ENCODE data around the gene PLCB2. TPM values are rescaled to one million over a fixed set of nuclear protein-coding genes. Genes with fewer than 3 reads are reported as not detected.
A peak's percentile ranks its signal among the peaks of the same experiment; 100 is the strongest.

The PLCB2 gene
- 20.5 TPM for polyA plus RNA-seq (2012; ENCODE audit: insufficient read depth, insufficient read length)

DNA sequence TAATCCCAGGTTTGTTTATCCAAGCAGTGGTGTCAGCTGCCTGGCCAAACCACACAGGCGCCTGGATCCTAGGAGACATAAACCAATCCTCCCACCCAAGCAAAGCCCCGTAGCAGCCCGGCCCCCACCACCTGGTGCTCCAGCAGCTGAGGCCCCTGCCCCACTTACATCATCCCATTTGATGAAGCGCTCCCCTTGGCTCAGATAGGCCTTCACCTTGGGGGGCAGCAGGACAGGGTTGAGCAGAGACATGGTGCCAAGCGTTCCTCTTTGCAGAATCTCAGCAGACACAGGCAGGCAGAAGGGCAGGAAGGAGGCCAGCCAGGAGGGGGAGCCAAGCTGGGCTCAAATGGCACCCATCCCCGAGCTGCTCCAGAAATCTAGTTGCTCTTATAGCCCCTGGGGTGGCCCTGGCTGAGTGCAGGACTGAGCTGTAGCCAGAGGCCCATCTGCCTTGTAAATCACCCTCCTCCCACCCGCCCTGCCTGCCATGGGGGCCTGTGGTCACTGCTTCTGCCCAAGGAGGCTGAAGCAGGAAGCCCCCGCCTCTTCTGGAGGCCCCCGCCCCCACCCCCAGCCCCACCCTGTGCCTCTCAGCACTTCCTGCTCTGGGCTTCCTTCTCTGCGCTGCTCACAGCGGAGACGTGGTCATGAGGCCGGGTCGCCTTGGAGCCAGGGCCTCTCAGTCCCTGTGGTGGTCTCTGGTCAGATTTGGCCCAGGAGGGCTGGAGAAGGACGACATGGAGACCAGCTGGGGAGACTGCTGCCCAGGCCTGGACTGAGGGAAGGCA, at the start of gene PLCB2:
PLCB2 (minus strand) TSS at position 515 of the 791 bp plus-strand sequence; CDS start at position 252, 263 bp downstream.
- peak within 1 kb of the TSS; percentile 68 for H3K4me3 ChIP-seq (ENCODE audit: low read length)
- peak; percentile 57 for DNase-seq (ENCODE audit: low read depth, low spot score)

DNA sequence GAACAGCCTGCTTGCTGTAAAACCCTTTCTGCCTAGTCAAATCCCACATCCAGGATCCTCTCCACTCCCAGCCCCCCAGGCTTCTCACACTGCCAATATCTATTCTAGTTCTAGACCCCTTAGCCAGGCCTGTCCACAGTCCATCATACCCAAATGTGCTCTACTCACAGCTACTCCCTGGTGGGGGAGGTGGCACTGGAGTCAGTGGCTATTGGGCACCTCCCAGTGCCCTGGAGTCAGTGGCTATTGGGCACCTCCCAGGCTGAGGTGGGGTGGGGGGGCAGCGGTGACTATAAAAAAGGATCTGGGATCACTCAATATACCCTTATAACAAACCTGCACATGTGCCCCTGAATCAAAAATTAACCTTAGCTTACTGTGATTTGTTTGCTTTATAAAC, 49.5 kb upstream of the PLCB2 start:
- peak overlapping the region; percentile 68 for H3K4me3 ChIP-seq (ENCODE audit: low read length)
- DNase-seq (ENCODE audit: low read depth, low spot score) = no peak

GRCh38 chr15:40355976-40356585, 48.3 kb upstream of the PLCB2 start:
- DNase-seq (ENCODE audit: low read depth, low spot score) = no peak
- H3K4me3 ChIP-seq (ENCODE audit: low read length) = no peak overlapping the region

DNA sequence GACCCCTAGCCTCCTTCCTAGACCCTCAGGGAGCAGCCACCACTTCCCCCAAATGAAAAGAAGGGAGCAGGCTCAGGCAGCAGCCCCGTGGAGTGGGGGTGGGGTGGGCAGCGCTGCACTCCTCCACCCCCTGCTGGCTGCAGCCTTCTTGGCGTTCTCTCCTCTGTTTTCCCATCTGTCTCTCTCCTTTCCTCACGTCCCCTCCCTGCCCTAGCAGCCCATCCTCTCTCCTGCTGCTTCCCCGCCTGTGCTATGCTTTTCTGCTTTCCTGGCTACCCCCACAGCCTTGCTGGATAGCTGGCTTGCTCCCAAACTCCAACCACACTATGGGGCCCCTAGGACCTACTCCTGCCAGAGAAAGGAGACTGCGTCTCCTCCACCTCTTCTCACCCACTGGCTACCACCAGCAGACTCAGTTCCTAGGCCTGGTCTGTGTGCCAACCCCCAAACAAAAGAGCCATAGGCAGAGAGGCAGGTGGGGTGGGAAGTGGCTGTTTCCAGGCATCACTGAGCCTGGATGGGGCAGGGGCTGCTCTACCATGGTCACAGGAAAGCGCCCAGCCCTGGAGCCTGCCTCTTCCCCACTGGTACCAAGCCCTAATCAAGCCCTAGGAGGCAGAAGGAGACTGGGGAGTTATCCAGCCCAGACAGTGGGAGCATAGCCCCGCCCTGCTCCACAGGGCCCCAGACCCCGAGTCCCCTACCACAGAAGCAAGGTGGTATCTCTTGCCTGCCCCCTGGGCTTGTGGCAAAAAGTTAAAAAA, 46.9 kb upstream of the PLCB2 start:
- H3K4me3 ChIP-seq (ENCODE audit: low read length) = no peak overlapping the region
- peak; percentile 24 for DNase-seq (ENCODE audit: low read depth, low spot score)

- H3K4me3 ChIP-seq (ENCODE audit: low read length) = no peak overlapping the region
- no peak for DNase-seq (ENCODE audit: low read depth, low spot score)
Measured at GRCh38 chr15:40353697-40354096, 46.0 kb upstream of the PLCB2 start.

DNA sequence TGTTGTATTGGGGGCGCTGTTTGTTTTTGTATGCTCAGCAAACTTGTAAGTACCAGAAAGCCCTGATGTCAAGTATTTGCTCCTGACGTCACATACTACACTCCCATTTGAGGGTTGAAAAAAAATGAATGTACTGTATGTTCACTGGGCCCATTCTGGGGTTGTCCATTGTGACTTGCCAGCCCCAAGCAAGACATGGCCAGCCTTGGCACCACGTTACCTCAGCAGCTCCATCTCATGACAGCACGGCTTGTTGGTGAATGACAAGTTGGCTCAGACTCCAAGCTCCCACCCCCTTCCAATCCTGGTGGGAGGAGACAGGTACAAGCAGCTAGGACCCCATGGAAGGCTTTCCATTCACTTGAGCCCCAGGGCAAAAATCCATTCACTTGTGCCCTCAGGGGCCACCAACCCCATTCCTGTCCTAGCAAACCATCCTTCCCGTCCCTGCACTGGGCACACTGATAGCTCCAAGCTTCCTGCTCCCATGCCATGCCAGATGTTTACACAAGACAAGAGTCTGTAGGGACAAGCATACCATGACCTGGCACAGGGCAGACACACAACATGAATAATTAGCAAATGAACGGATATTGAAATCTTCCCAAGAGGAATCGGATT, 44.7 kb upstream of the PLCB2 start:
- no peak for DNase-seq (ENCODE audit: low read depth, low spot score)
- H3K4me3 ChIP-seq (ENCODE audit: low read length) = no peak overlapping the region

- no peak overlapping the region for H3K4me3 ChIP-seq (ENCODE audit: low read length)
- DNase-seq (ENCODE audit: low read depth, low spot score) = no peak
Measured at GRCh38 chr15:40349163-40349562, 41.4 kb upstream of the PLCB2 start.

GRCh38 chr15:40348474-40348870, 40.7 kb upstream of the PLCB2 start:
- no peak for DNase-seq (ENCODE audit: low read depth, low spot score)
- no peak overlapping the region for H3K4me3 ChIP-seq (ENCODE audit: low read length)

GRCh38 chr15:40347559-40348473, 40.1 kb upstream of the PLCB2 start:
- DNase-seq (ENCODE audit: low read depth, low spot score) = no peak
- H3K4me3 ChIP-seq (ENCODE audit: low read length) = no peak overlapping the region

DNA sequence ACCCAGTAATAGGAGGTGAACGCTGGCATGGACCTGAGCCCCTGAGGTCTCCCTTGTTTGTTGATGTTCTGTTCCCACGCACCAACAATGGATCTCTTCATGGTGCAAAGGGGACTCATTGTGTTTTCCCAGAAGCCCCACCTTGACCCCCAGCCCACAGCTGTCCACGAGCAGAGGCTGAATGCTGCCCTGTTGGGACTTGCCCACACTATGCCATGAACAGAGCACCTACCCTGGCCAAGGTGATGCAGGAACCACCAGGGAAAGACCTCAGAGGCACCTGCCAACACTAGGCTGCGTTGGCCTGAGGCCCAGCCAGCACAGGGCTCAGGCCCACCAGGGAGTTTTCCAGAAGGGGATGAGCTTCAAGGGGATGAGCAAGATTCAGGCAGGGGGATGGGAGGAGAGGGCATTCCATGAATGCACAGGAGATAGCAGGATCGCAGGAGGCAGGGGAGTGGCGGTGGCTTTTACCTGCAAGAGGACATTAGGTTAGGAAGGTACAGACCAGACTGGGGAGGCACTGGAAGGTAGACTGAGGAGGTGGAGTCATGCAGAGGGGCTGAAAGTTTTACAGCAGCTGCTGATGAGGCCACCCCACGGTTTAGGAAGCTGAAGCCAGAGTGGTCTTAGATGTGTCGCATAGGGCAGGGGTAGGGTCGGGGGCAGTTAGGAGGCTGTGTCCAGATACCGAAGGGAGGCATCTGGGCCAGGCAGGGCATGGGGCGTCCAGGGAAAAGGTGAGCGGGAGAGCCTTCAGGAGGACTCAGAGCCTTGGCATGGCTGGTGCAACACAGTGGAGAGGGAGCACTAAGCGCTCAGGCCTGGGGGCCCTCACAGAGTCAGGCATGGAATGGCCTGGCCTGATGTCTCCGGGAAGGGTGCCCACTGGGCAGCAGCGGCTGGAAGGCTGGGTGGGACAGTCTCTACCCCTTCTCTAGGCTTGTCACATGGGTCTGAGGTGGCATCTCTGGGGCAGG, 39.1 kb upstream of the PLCB2 start:
- DNase-seq (ENCODE audit: low read depth, low spot score) = no peak
- H3K4me3 ChIP-seq (ENCODE audit: low read length) = no peak overlapping the region

DNA sequence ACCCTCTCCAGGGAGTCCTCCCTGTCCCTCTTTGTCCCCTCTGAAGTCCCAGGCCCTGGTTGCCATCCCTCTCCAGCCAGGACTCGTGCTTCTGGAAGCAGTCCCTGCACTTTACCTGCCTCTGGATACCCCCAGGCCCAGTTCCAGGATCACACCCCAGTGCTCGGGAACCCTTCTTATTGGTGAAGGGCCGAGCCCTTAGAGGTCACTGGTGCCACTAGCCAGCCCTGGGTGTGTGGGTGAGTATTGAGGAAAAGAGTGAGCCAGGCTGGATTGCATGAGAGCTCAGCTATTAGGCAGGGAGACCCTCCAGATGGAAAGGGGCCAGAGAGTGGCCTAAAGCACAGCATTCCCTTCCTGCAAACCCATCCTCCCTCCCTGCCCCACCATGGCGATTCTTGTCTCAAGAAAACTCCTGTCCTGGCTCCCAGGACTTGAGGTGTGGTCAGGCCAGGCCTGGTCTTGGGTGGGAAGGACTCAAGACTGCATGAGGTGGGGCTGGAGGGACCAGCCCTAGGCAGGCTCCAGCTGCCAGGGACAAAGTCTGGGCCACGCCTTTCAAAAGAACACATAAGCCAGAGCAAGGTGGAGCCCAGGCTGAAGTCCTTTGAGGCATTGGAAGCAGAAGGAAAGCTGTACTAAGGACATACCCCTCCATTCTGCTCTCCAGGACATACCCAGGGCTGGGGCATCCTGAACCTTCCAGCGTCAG, 38.3 kb upstream of the PLCB2 start:
- H3K4me3 ChIP-seq (ENCODE audit: low read length) = no peak overlapping the region
- DNase-seq (ENCODE audit: low read depth, low spot score) = no peak

- no peak for DNase-seq (ENCODE audit: low read depth, low spot score)
- H3K4me3 ChIP-seq (ENCODE audit: low read length) = no peak overlapping the region
Measured at GRCh38 chr15:40345225-40345866, 37.6 kb upstream of the PLCB2 start.

GRCh38 chr15:40344631-40345120, 36.9 kb upstream of the PLCB2 start:
- no peak overlapping the region for H3K4me3 ChIP-seq (ENCODE audit: low read length)
- peak; percentile 58 for DNase-seq (ENCODE audit: low read depth, low spot score)

DNA sequence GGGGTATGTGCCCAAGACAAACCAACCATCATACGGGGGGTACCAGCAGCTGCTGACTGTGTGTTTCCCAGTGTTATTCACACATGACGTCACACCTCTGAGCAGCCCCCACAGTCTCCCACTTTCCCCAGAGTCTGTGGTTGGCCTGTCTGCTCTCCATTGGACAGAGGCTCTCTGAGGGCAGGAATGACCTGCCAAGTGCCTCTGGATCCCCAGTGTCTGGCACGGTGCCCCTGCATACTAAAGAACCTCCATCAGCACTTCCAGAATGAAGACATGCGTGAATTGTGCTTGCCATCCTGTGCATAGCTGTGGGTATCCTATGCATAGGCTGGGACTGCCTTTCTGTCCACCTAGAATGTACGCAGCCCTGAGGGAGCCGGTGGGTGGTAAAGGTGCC, 36.5 kb upstream of the PLCB2 start:
- H3K4me3 ChIP-seq (ENCODE audit: low read length) = no peak overlapping the region
- DNase-seq (ENCODE audit: low read depth, low spot score) = no peak

- no peak overlapping the region for H3K4me3 ChIP-seq (ENCODE audit: low read length)
- DNase-seq (ENCODE audit: low read depth, low spot score) = no peak
Measured at GRCh38 chr15:40343512-40343911, 35.8 kb upstream of the PLCB2 start.
